RWPE2 (cell line): ENCODE measurements around the gene STON2.

Experiments
- ATAC-seq: fragments of 200-7000 bp; cut with Tn5 transposase; 3 replicates; pipeline ENCODE4 v1.9.1; 2021; ENCODE audit warnings: low read depth
- DNase-seq: peaks from one replicate; pipeline ENCODE4 v3.0.0-alpha.2; 2020; ENCODE audit warnings: low spot score
- H3K27ac ChIP-seq: fragments of 450-650 bp; 2 replicates; pipeline ENCODE4 v1.5.1; 2017; ENCODE audit warnings: mild to moderate bottlenecking; ENCODE audit not compliant: poor library complexity, severe bottlenecking
- H3K27me3 ChIP-seq: fragments of 250-450 bp; sonication (Bioruptor Pico); 2 replicates; pipeline ENCODE4 v1.5.1; 2021; ENCODE audit warnings: mild to moderate bottlenecking, moderate library complexity; ENCODE audit not compliant: insufficient read depth, poor library complexity, severe bottlenecking
- H3K36me3 ChIP-seq: fragments of 250-450 bp; sonication (Bioruptor Pico); 2 replicates; pipeline ENCODE4 v1.5.1; 2020; ENCODE audit warnings: low read depth, mild to moderate bottlenecking, moderate library complexity
- H3K4me1 ChIP-seq: fragments of 250-450 bp; sonication (Bioruptor Pico); 2 replicates; pipeline ENCODE4 v1.5.1; 2021; ENCODE audit warnings: mild to moderate bottlenecking, moderate library complexity; ENCODE audit not compliant: insufficient read depth, poor library complexity, severe bottlenecking
- H3K4me3 ChIP-seq: fragments of 250-450 bp; sonication (Bioruptor Pico); 2 replicates; pipeline ENCODE4 v1.5.1; 2021; ENCODE audit warnings: mild to moderate bottlenecking, moderate library complexity; ENCODE audit not compliant: severe bottlenecking
- H3K9me3 ChIP-seq: fragments of 250-450 bp; sonication (Bioruptor Pico); 2 replicates; pipeline ENCODE4 v1.5.1; 2021; ENCODE audit warnings: mild to moderate bottlenecking, moderate library complexity; ENCODE audit not compliant: severe bottlenecking
- CTCF ChIP-seq: fragments of 450-650 bp; IDR thresholded peaks from one replicate; pipeline ENCODE4 v1.5.1; 2017; ENCODE audit warnings: mild to moderate bottlenecking, moderate library complexity; ENCODE audit not compliant: poor library complexity, severe bottlenecking

The STON2 gene

GRCh38 chr14:81427348-81428058 is 27.4 kb upstream of the STON2 start:
- Histone ChIP-seq H3K9me3 (no peaks in the 10 kb centered on the region), H3K36me3 (peaks cover 9% of the 10 kb centered on the region), H3K27me3 (no peaks in the 10 kb centered on the region), H3K27ac (no peak overlapping the region), H3K4me3 (no peak overlapping the region), H3K4me1 (peaks cover 14% of the 10 kb centered on the region)
- no peak for TF ChIP-seq CTCF
- no peak for DNase-seq
- ATAC-seq, result peak; percentile 55

DNA sequence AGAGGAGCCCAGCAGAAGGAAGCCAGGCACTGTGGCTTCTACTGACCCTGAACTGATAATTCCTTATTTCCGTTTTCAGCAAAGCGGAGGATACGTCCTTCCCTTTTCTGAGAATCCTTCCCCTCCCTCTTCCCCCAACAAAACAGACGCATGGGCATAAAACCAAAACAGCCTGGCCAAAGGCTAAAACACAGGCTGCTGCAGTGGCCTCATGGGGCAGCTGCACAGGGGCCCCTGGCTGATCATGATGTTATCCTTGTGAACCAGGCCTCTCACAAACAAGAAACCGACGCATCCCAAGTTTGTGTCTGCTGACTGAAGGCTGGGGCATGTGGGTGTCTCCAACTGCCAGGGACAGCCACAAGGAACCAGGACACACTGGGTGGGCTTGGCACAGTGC is 23.4 kb upstream of the STON2 start:
- Histone ChIP-seq H3K36me3 (peaks cover 9% of the 10 kb centered on the region), H3K27ac (no peak overlapping the region), H3K4me3 (no peak overlapping the region), H3K9me3 (no peaks in the 10 kb centered on the region), H3K4me1 (peaks cover 6% of the 10 kb centered on the region), H3K27me3 (no peaks in the 10 kb centered on the region)
- no peak for DNase-seq
- no peak for ATAC-seq
- no peak for TF ChIP-seq CTCF

DNA sequence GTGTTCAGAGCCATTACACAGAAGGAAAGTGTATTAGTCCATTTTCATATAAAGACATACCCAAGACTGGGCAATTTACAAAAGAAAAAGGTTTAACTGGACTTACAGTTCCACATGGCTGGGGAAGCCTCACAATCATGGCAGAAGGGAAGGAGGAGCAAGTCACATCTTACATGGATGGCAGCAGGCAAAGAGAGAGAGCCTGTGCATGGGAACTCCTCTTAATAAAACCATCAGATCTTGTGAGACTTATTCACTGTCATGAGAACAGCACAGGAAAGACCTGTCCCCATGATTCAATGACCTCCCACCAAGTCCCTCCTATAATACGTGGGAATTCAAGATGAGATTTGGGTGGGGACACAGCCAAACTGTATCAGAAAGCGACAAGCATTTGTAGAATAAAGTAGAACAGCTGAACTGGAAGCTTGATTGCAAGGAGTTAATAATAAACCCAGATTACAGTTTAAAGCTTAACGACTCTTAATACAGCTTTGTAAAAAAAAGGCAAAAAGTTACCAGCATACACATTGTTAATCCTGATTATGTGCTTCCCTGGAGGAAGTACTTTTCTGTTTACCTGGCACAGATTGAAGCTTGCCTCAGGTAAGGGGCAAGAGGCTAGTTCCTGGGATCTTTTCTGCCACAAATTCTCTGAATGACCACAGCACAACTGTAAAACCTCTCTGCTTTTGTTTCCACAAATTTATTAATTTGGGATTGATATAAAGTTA is 18.1 kb upstream of the STON2 start:
- Histone ChIP-seq H3K27ac (no peak overlapping the region), H3K4me1 (peaks cover 9% of the 10 kb centered on the region), H3K4me3 (no peak overlapping the region), H3K27me3 (no peaks in the 10 kb centered on the region), H3K36me3 (peaks cover 10% of the 10 kb centered on the region), H3K9me3 (no peaks in the 10 kb centered on the region)
- TF ChIP-seq CTCF, result no peak
- DNase-seq (no peak), ATAC-seq (no peak)

- Histone ChIP-seq H3K9me3 (no peaks in the 10 kb centered on the region), H3K36me3 (peaks cover 7% of the 10 kb centered on the region; the same call in 1 of the 2 replicates), H3K27ac (no peak overlapping the region), H3K4me3 (no peak overlapping the region), H3K27me3 (no peaks in the 10 kb centered on the region), H3K4me1 (peaks cover 9% of the 10 kb centered on the region)
- TF ChIP-seq CTCF, result no peak
- DNase-seq (no peak), ATAC-seq (no peak)
These were observed 16.9 kb upstream of the STON2 start for GRCh38 chr14:81416981-81417380.
